HUES48 (cell line): Measurements from ENCODE around the gene SLC66A1.
"Not testable (repeated sequence)": the region's sequence is repeated elsewhere in the genome, so short reads cannot be mapped to it uniquely, and the experiment has no call there.

Source experiments
- H3K27ac ChIP-seq: one replicate; pipeline ENCODE4 v1.7.0; 2013; ENCODE audit warnings: low read depth, low read length, inconsistent platforms
- H3K27me3 ChIP-seq: 2 replicates; pipeline ENCODE4 v1.6.1; 2013; ENCODE audit warnings: mild to moderate bottlenecking, low read length; ENCODE audit not compliant: control insufficient read depth, insufficient read depth
- H3K36me3 ChIP-seq: 2 replicates; pipeline ENCODE4 v1.6.1; 2013; ENCODE audit warnings: low read length; ENCODE audit not compliant: control insufficient read depth, insufficient read depth
- H3K4me1 ChIP-seq: 2 replicates; pipeline ENCODE4 v1.6.1; 2013; ENCODE audit warnings: mild to moderate bottlenecking, low read length; ENCODE audit not compliant: control insufficient read depth, insufficient read depth
- H3K4me3 ChIP-seq: 2 replicates; pipeline ENCODE4 v1.5.1; 2013; ENCODE audit warnings: mild to moderate bottlenecking, low read depth, low read length
- H3K9ac ChIP-seq: 2 replicates; pipeline ENCODE4 v1.6.1; 2013; ENCODE audit warnings: mild to moderate bottlenecking, low read depth, low read length, moderate library complexity
- H3K9me3 ChIP-seq: 2 replicates; pipeline ENCODE4 v1.6.1; 2013; ENCODE audit warnings: low read length; ENCODE audit not compliant: control insufficient read depth, insufficient read depth

SLC66A1 gene, protein sequence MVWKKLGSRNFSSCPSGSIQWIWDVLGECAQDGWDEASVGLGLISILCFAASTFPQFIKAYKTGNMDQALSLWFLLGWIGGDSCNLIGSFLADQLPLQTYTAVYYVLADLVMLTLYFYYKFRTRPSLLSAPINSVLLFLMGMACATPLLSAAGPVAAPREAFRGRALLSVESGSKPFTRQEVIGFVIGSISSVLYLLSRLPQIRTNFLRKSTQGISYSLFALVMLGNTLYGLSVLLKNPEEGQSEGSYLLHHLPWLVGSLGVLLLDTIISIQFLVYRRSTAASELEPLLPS

DNA sequence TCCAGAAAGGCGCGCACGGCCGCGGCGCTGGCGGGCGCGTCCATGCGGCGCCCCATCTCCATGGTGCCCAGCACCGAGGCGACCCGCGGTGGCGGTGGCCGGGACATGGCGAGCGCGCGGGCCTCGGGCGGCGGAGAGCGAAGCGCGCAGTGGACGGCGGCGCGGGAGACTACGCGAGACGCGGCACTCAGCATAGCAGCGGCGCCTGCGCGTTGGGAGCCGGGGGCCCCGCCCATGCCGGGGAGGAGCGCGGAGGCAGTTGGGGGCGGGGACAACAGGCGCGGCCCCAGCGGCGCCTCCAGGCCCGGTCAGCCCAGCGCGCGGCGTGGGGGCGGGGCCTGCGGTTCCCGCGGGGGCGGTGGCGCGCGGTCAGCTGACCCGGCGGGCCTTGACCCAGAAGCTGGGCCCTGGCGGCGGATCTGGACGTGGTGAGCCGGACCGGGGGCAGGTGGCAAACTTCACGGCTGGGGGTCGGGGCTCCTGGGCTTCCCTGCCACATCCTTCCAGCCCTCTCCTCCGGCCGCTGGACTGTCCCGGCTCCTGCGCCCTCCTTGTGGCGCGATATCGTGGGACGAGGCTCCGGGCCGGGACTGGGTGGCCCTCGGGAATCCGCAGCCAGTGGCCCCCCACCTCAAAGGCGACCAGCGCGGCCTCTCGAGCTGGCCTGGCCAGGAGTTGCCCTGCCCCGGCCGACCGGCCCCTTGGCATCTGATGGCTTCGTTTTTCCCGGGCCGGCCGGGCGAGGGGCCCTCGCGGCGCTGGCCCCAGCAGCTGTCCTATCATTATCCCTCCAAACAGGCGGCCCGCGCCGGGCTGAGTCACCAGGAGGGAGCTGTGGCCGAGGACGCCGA lies at the start of gene SLC66A1, which contains the start of gene AKR7A2:
Gene SLC66A1, plus strand, starts transcription at position 396 of the 851 bp plus-strand sequence. CDS start 5,352 bp downstream, outside the sequence.
Gene AKR7A2, minus strand, starts transcription at position 214 of the 851 bp plus-strand sequence. Its CDS starts 20 bp downstream, at position 194.
- Histone ChIP-seq H3K4me1 (0 out of 2 replicates have a peak, but pooled peaks cover 6% of the 10 kb centered on the region), H3K9ac (peak within 1 kb of the TSS; percentile 73), H3K27ac (peak within 1 kb of the TSS; percentile 57), H3K27me3 (peaks cover 9% of the 10 kb centered on the region), H3K4me3 (peak within 1 kb of the TSS; percentile 87), H3K9me3 (no peaks in the 10 kb centered on the region), H3K36me3 (peaks cover 24% of the 10 kb centered on the region)

DNA sequence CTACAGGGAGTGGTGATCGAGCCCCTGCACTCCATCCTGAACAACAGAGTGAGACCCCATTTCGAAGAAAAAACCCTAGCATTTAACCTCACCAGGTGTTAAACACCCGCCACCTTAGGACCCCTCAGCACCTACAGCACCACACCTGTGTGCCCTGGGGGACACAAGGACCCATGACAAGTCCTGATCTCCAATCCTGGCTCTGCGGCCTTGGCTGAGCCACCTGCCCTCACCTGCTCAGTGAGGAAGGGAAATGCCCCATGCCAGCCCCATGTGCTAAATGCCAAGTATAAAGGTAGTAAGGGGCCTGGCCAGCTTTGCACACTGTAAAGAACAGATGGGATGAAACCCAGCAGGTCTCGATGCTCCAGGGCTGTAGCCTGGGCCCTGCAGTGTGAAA lies 49.4 kb upstream of the SLC66A1 start:
- peaks cover 31% of the 10 kb centered on the region for H3K36me3 ChIP-seq
- no peaks in the 10 kb centered on the region for H3K9me3 ChIP-seq

DNA sequence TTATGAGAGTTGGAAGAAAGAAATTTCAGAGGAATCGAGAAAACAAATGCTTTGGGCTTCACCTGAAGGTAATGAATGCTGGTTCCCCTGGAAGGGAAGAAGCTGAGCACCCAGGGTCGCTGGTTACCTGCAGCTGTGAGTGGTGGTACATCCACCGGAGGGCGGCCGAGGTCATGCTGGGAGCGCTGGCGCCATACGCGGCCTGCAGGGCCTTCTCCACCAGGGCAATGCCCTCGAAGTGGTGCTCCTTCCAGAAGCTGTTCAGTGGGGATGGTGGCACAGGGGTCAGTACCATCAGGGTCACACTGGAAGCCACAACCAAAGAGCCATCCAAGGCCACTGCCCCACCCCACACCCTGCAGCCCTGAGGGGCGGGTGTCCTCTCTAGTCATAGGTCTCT lies 43.7 kb upstream of the SLC66A1 start:
- Histone ChIP-seq H3K4me1 (no peaks in the 10 kb centered on the region), H3K27me3 (peaks cover 7% of the 10 kb centered on the region), H3K27ac (no peak overlapping the region), H3K9ac (no peak overlapping the region), H3K9me3 (no peaks in the 10 kb centered on the region), H3K36me3 (no peaks in the 10 kb centered on the region), H3K4me3 (no peak overlapping the region)

More for the DNA sequence above, 49.4 kb upstream of the SLC66A1 start:
- Histone ChIP-seq H3K9ac (no peak overlapping the region), H3K4me3 (no peak overlapping the region), H3K27ac (no peak overlapping the region), H3K4me1 (no peaks in the 10 kb centered on the region), H3K27me3 (no peaks in the 10 kb centered on the region)

DNA sequence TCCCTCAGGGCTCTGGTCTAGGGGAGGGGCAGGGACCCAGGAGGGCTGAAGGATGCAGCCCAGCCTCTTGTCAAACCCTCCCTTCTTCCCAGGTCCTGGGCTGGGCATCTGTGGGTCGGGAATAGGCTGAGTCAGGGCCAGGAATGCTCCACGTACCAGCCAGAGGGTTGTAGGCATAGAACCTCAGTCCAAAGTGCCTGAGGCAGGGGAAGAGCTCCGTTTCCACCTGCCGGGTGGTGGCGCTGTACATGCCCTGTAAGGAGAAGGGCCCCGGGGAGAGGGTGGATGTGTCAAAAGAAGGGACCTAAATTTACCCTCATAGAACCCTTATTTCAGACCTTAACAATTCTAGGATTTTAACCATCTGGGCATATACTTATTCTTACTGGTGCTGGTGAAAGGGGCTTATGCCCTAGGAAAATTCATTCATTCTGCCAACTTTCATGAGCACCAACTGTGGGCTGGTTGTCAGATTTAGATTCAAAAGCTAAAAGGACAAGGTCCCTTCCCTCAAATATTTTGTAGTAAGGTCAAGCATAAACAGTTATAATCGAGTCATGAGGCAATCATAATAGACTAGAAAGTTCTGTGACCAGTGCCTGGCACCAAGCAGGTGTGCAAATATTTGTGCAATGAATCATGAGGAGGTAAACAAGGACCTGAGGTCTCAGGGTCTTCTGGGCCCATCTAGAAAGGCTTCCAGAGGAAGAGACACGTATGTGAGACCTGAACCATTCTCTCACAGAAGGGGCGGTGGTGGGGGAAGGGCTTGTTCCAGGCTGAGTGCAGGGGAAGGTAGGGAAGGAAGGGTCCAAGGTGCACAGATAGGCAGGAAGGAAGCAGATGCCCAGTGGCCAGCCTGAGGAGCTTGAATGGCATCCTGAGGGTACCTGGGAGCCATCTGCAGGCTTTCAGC lies 42.4 kb upstream of the SLC66A1 start:
- not testable (repeated sequence) for H3K4me3 ChIP-seq, H3K36me3 ChIP-seq, H3K9ac ChIP-seq, H3K27ac ChIP-seq, H3K4me1 ChIP-seq, H3K9me3 ChIP-seq
- peaks cover 18% of the 10 kb centered on the region for H3K27me3 ChIP-seq

DNA sequence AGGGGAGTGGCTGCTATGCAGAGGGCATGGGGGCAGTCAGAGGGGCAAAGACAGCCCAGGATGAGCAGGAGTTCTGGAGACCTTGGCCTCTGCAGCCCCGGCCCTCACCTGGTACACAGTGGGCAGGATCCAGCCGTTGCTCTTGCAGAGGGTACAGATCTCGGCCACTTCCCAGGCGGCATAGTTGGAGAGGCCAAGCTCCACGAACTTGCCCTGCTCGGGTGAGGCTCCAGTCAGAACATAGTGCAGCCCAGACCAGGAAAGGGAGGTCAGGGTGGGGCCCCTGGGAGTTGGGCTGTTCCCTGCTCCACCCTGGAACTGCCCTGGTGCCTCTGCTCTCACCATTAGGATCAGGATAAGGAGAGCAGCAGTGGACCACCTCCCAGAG lies 41.8 kb upstream of the SLC66A1 start:
- not testable (repeated sequence) for H3K36me3 ChIP-seq, H3K4me3 ChIP-seq
- peaks cover 23% of the 10 kb centered on the region for H3K27me3 ChIP-seq

DNA sequence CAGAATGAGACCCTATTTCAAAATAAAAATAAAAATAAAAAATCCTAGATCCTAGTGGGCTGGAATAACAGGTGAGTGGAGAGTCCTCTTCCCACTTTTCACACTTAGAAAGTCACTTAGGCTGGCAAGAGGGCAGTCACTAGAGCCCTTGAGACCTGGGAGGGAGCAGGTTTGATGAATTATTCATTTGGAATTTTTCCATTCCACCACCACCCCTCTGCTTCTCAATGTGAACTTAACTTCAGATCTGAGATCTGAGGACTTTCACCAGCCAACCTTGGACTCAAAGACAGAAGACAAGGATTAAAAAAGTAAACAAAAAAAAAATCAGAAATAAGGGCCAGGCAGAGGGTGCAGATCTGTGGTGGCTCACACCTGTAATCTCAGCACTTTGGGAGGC lies 40.1 kb upstream of the SLC66A1 start:
- no peak overlapping the region for H3K27ac ChIP-seq

More for the DNA sequence above, 41.8 kb upstream of the SLC66A1 start:
- H3K9ac ChIP-seq, H3K4me1 ChIP-seq, H3K9me3 ChIP-seq, H3K27ac ChIP-seq: not testable (repeated sequence)

DNA sequence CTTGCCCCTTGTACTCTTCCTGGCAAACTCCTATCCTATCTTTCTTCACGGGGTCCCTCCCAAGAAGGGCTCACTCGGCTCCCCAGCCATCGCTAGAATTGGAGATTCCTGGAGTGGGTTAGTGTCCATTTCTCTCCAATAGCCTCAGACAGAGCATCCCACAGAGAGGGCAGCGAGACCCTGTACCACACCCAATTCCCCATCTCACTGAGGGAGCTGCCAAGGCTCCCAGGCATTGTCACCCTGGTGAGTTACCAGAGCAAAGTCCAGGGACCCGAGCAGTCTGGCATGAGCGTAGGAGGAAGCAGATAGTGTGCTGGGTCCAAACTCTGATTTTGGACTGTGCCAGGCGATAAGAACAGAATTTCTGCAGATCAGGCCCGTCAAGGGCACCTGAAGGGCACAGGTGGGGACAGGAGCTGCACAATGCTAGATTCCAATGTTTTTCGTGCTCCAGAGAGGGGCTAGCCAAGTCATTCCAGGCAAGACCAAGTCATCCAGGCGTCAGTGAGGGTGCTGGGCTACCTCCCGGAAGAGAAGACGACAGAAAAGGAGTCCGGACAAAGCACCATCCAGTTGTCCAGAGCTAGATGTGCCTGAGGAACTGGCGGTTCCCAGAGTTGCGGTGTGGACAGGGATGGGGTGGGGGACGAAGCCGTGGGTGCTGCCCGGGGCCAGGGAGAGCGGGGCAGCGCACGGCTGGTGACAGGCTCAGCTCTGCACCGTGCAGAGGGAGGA lies 38.9 kb upstream of the SLC66A1 start:
- no peak overlapping the region for H3K27ac ChIP-seq
- H3K4me3 ChIP-seq, result no peak overlapping the region

More for the DNA sequence above, 40.1 kb upstream of the SLC66A1 start:
- H3K27me3 ChIP-seq, result peaks cover 23% of the 10 kb centered on the region
- H3K36me3 ChIP-seq, result no peaks in the 10 kb centered on the region
- no peak overlapping the region for H3K9ac ChIP-seq
- H3K4me3 ChIP-seq, result no peak overlapping the region
- H3K4me1 ChIP-seq, result no peaks in the 10 kb centered on the region
- no peaks in the 10 kb centered on the region for H3K9me3 ChIP-seq

DNA sequence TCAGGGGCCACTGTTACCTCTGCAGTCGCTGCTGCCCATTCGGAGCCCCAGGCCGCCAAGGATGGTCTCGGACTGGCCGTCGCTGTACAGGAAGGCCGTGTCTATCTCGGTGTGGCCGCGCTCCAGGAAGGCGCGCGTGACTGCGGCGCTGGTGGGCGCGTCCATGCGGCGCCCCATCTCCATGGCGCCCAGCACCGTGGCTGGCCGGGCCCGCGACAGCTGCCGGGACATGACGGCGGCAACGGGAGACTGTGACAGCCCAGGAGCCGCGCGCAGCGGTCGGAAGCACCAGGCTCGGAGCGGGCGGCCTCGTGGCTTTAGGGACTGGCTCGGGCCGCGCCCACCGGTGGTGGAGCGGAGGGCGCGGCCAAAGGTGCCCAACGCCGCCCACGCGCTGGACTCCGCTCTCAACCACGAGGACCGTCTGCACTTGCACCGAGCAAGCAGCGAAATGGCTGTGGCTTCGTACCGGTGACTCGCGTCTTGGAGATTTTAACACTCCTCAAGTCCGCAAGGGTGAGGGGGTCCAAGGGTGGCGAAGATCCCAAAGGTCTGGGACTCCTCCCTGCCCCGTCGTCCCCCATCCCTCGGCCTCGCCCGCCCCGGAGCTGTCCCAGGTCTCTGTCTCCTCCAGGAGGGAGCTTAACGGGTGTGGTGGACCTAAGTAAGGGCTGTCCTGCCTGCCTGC lies 38.1 kb upstream of the SLC66A1 start:
- H3K27me3 ChIP-seq, result peaks cover 23% of the 10 kb centered on the region
- H3K36me3 ChIP-seq, H3K27ac ChIP-seq, H3K9ac ChIP-seq, H3K4me1 ChIP-seq, H3K9me3 ChIP-seq: not testable (repeated sequence)
- peak overlapping the region; percentile 9; the same call in 1 of the 2 replicates for H3K4me3 ChIP-seq

More for the DNA sequence above, 38.9 kb upstream of the SLC66A1 start:
- no peaks in the 10 kb centered on the region for H3K4me1 ChIP-seq
- no peak overlapping the region for H3K9ac ChIP-seq
- peaks cover 23% of the 10 kb centered on the region for H3K27me3 ChIP-seq
- no peaks in the 10 kb centered on the region for H3K36me3 ChIP-seq
- H3K9me3 ChIP-seq, result no peaks in the 10 kb centered on the region

DNA sequence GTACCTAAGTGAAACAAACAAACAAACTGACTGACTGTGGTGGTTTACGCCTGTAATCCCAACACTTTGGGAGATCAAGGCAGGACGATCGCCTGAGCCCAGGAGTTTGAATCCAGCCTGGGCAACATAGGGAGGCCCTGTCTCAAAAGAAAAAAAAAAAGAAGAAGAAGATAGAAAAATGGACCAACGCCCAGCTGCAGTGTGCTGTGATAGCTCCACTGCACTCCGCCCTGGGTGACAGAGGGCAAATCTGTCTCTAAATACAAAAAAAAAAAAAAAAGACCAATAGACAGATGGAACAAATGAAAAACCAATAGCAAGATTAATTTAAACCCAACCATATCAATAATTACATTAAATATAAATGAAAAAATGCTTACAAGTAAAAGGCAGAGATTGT lies 37.5 kb upstream of the SLC66A1 start:
- Histone ChIP-seq H3K36me3 (no peaks in the 10 kb centered on the region), H3K4me1 (no peaks in the 10 kb centered on the region), H3K9me3 (no peaks in the 10 kb centered on the region), H3K9ac (no peak overlapping the region), H3K27me3 (peaks cover 23% of the 10 kb centered on the region), H3K4me3 (peak overlapping the region; percentile 9; the same call in 1 of the 2 replicates), H3K27ac (no peak overlapping the region)
